ENCODE measurements around the gene RFX1. TPM values are rescaled to one million over a fixed set of nuclear protein-coding genes. Genes with fewer than 3 reads are reported as not detected.

The RFX1 gene
- total and polyA plus RNA-seq, 2 of the 13 experiments (the other 11 are each of a cell fraction or from before 2014, with no cell fraction given), result 1.1 to 1.3 TPM

DNA sequence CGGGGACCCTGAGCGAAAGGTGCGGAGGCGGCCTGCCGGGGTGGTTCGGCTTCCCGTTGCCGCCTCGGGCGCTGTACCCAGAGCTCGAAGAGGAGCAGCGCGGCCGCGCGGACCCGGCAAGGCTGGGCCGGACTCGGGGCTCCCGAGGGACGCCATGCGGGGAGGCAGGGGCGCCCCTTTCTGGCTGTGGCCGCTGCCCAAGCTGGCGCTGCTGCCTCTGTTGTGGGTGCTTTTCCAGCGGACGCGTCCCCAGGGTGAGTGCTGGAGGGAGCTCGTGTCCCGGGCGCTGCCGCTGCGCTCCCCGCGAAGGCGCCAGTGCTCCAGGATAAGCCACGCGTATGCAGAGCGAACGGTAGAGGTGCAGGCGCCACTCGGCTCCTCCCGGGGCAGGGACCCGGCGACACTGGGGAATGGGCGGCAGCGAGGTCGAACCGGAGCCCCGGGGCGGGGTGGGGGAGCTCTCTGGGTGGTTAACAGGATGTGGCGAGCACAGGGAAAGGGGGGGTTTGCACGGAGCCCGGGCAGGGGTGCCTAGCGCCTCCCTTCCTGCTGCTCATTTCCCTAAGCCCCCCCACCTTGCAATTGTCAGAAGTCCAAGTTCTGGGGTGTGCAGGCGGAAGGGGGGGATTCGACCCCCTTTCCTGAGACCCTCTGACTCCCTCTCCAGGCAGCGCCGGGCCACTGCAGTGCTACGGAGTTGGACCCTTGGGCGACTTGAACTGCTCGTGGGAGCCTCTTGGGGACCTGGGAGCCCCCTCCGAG is 25.8 kb upstream of the RFX1 start, which contains the start of gene IL27RA (continued):
- TF ChIP-seq, protein P1, sequence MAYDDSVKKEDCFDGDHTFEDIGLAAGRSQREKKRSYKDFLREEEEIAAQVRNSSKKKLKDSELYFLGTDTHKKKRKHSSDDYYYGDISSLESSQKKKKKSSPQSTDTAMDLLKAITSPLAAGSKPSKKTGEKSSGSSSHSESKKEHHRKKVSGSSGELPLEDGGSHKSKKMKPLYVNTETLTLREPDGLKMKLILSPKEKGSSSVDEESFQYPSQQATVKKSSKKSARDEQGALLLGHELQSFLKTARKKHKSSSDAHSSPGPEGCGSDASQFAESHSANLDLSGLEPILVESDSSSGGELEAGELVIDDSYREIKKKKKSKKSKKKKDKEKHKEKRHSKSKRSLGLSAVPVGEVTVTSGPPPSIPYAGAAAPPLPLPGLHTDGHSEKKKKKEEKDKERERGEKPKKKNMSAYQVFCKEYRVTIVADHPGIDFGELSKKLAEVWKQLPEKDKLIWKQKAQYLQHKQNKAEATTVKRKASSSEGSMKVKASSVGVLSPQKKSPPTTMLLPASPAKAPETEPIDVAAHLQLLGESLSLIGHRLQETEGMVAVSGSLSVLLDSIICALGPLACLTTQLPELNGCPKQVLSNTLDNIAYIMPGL (CRISPR knock-in tag; IDR thresholded peaks at IDR 0.05; ENCODE audit: borderline replicate concordance in 1 of 2, low read depth in 1 of 2), result peak; percentile 62 to 93
- TF ChIP-seq, protein P2, sequence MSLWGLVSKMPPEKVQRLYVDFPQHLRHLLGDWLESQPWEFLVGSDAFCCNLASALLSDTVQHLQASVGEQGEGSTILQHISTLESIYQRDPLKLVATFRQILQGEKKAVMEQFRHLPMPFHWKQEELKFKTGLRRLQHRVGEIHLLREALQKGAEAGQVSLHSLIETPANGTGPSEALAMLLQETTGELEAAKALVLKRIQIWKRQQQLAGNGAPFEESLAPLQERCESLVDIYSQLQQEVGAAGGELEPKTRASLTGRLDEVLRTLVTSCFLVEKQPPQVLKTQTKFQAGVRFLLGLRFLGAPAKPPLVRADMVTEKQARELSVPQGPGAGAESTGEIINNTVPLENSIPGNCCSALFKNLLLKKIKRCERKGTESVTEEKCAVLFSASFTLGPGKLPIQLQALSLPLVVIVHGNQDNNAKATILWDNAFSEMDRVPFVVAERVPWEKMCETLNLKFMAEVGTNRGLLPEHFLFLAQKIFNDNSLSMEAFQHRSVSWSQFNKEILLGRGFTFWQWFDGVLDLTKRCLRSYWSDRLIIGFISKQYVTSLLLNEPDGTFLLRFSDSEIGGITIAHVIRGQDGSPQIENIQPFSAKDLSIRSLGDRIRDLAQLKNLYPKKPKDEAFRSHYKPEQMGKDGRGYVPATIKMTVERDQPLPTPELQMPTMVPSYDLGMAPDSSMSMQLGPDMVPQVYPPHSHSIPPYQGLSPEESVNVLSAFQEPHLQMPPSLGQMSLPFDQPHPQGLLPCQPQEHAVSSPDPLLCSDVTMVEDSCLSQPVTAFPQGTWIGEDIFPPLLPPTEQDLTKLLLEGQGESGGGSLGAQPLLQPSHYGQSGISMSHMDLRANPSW (CRISPR knock-in tag; IDR thresholded peaks at IDR 0.05; ENCODE audit: borderline replicate concordance), result no peak; the same call in 1 of the 2 replicates
- TF ChIP-seq ZNF550 (CRISPR knock-in tag; IDR thresholded peaks at IDR 0.05; ENCODE audit: borderline replicate concordance) (no peak), RBFOX2 (IDR thresholded peaks at IDR 0.05; ENCODE audit: low read depth, low read length) (peak; percentile 66), MAF1 (CRISPR knock-in tag; IDR thresholded peaks at IDR 0.05; ENCODE audit: borderline replicate concordance) (peak; percentile 73; the same call in 1 of the 2 replicates), ZNF234 (CRISPR knock-in tag; conservative IDR thresholded peaks at IDR 0.05) (no peak), SRSF9 (IDR thresholded peaks at IDR 0.05; ENCODE audit: borderline replicate concordance, insufficient read depth, low read depth, low read length, poor library complexity, severe bottlenecking) (no peak), HHEX (CRISPR knock-in tag; IDR thresholded peaks at IDR 0.05) (no peak), HNF4G (IDR thresholded peaks at IDR 0.05; ENCODE audit: borderline replicate concordance, low read depth, low read length) (no peak), HNF4G (CRISPR knock-in tag; IDR thresholded peaks at IDR 0.05; ENCODE audit: borderline replicate concordance, low read depth) (no peak), ZNF660 (CRISPR knock-in tag; IDR thresholded peaks at IDR 0.05; ENCODE audit: borderline replicate concordance, low read depth) (no peak), MYNN (CRISPR knock-in tag; IDR thresholded peaks at IDR 0.05; ENCODE audit: low read depth) (0 out of 2 replicates have a peak, but pooled peaks have one; percentile 29), RFX3 (CRISPR knock-in tag; IDR thresholded peaks at IDR 0.05) (no peak), SP140L (CRISPR knock-in tag; IDR thresholded peaks at IDR 0.05; ENCODE audit: borderline replicate concordance) (no peak), GTF3A (CRISPR knock-in tag; conservative IDR thresholded peaks at IDR 0.05) (no peak), CSRNP1 (CRISPR knock-in tag; IDR thresholded peaks at IDR 0.05) (no peak; the same call in 1 of the 2 replicates), CCDC6 (CRISPR knock-in tag; IDR thresholded peaks at IDR 0.05) (peak; percentile 55; the same call in 1 of the 2 replicates), CREM (IDR thresholded peaks at IDR 0.05) (no peak), CREM (CRISPR knock-in tag; IDR thresholded peaks at IDR 0.05) (no peak), ATF4 (CRISPR knock-in tag; IDR thresholded peaks at IDR 0.05) (no peak), ZNF383 (CRISPR knock-in tag; IDR thresholded peaks at IDR 0.05; ENCODE audit: borderline replicate concordance) (no peak)
